ENCODE measurements around the gene ITGA3. TPM values are rescaled to one million over a fixed set of nuclear protein-coding genes. Genes with fewer than 3 reads are reported as not detected.

ITGA3 gene
- total RNA-seq, 4 donors from 2014 or later: 44.4 to 86.3 (median 77.0) TPM

GRCh38 chr17:50130559-50131305 lies 74.8 kb downstream of the ITGA3 start:
- no peak for DNase-seq
- Histone ChIP-seq H3K9me3 (no peaks in the 10 kb centered on the region), H3K27ac (no peak overlapping the region), H3K4me3 (peak overlapping the region in 2 of 4 donors; percentile 53 to 73), H3K36me3 (peaks cover 11 to 17% (median 12%) of the 10 kb centered on the region in 3 donors), H3K4me1 (peaks cover 11 to 60% (median 12%) of the 10 kb centered on the region in 3 donors), H3K27me3 (peaks cover 5 to 41% (median 9%) of the 10 kb centered on the region in 4 donors)
- WGBS, 2 donors: 37 to 55% methylated on average over 10 to 15 of the region's 19 CpGs
- intact Hi-C loops (cut with DNase I): no loop called here
- TF ChIP-seq POLR2A (IDR thresholded peaks at IDR 0.05): no peak
- TF ChIP-seq CTCF (IDR thresholded peaks at IDR 0.05): no peak

- Histone ChIP-seq H3K9me3 (no peaks in the 10 kb centered on the region), H3K4me3 (no peak overlapping the region), H3K27ac (no peak overlapping the region), H3K36me3 (peaks cover 25 to 33% (median 26%) of the 10 kb centered on the region in 3 donors), H3K4me1 (peaks cover 11 to 60% (median 12%) of the 10 kb centered on the region in 3 donors), H3K27me3 (peaks cover 5 to 38% (median 9%) of the 10 kb centered on the region in 4 donors)
- DNase-seq: no peak
- no peak for TF ChIP-seq CTCF (IDR thresholded peaks at IDR 0.05)
- intact Hi-C loops (cut with DNase I): no loop called here
- 73 to 90% methylated on average over 4 to 6 of the region's 6 CpGs for WGBS, 2 donors
Measured at GRCh38 chr17:50132104-50132794, 76.3 kb downstream of the ITGA3 start.

- no peak for DNase-seq
- Histone ChIP-seq H3K4me1 (peaks cover 11 to 50% (median 12%) of the 10 kb centered on the region in 3 donors), H3K9me3 (no peaks in the 10 kb centered on the region), H3K27ac (peak overlapping the region in 2 of 4 donors; percentile 52 to 61), H3K27me3 (peaks cover 5 to 29% (median 9%) of the 10 kb centered on the region in 4 donors), H3K4me3 (no peak overlapping the region), H3K36me3 (peaks cover 29 to 42% (median 36%) of the 10 kb centered on the region in 3 donors)
- WGBS, 2 donors: 62 to 78% methylated on average over 4 of the region's 7 CpGs
- no peak for TF ChIP-seq POLR2A (IDR thresholded peaks at IDR 0.05)
- no peak for TF ChIP-seq CTCF (IDR thresholded peaks at IDR 0.05)
- intact Hi-C loops (cut with DNase I): no loop called here
Measured at GRCh38 chr17:50133028-50133768, 77.3 kb downstream of the ITGA3 start.

GRCh38 chr17:50133769-50134099 lies 77.8 kb downstream of the ITGA3 start:
- Histone ChIP-seq H3K27ac (peak overlapping the region in 2 of 4 donors; percentile 52 to 61), H3K36me3 (peaks cover 34 to 48% (median 41%) of the 10 kb centered on the region in 3 donors), H3K4me3 (no peak overlapping the region), H3K9me3 (no peaks in the 10 kb centered on the region), H3K27me3 (peaks cover 5 to 23% (median 7%) of the 10 kb centered on the region in 4 donors), H3K4me1 (peaks cover 11 to 45% (median 12%) of the 10 kb centered on the region in 3 donors)
- no peak for TF ChIP-seq POLR2A (IDR thresholded peaks at IDR 0.05)
- TF ChIP-seq CTCF (IDR thresholded peaks at IDR 0.05): no peak
- WGBS, 2 donors: 30 to 57% methylated on average over 5 of the region's 16 CpGs
- intact Hi-C loops (cut with DNase I): no loop called here
- no peak for DNase-seq
